NCI-H82 (cell line): ENCODE data around the gene PIK3C2G.
A peak's percentile ranks its signal among the peaks of the same experiment; 100 is the strongest.

Experiments used
- DNase-seq: peaks from one replicate; lab custom pipeline; 2025; lab: John Stamatoyannopoulos, UW

The PIK3C2G gene

DNA sequence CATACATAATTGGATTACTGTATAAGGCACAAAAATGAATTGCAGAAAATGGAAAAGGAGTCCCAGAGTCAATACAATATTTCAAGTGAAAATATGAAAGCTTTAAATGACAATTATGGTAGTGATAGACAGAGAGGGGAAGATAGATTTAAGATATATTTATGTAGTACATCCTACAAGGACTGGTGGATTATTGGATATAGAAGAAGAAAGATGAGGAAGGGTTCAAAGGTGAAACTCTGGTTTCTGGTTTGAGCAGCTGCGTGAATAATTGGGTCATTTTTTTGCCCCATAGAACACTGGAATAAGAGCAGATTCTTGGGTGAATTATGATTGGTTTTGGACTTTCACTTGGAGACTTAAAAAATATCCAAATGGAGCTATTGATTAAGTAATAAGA is 19.4 kb downstream of the PIK3C2G start:
- no peak for DNase-seq

DNA sequence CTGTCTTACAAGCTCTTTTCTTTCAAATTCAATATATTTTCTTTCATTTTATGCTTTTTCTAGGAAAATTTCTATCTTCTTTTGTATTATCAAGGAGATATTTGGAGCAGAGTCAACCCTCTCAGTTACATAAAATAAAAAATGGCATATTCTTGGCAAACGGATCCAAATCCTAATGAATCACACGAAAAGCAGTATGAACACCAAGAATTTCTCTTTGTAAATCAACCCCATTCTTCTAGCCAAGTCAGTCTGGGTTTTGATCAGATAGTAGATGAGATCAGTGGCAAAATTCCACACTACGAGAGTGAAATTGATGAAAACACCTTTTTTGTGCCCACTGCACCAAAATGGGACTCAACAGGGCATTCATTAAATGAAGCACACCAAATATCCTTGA is 20.6 kb downstream of the PIK3C2G start:
- DNase-seq, result no peak

DNA sequence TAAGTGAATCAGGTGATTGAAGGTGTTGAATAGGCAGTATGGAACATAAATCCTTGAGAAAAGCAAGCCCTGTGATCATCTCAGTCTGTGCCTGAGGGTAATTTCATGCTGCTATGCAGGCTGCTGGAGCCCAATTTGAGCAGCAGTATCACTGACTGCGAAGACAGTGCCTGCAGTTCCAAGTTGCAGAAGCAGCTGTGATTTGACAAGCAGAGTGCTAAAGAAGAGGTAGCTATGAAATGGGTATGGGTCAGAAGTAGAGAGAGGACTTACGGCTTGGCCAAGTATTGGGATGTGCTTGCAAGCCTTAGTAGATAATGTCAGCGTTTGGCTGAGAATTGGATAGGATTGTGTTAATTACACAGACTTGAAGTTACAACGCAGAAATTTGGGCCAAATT is 22.5 kb downstream of the PIK3C2G start:
- DNase-seq, result no peak

DNA sequence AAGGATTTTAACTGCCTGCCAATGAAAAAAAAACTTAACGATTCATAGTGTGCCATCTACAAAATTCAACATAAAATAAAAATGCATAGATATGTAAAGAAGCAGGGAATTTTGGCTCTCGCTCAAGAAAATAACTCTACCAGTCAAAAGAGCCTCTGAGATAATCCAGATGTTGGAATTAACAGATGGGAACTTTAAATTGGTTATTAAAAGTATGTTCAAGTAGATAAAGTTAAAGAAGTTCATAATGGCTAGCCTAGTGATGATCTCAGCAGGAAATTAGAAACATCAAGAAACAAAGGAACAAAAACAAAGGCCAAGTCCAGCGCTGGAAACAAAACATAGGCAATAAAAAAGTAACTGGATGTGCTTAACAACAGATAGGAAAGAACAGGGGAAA is 23.1 kb downstream of the PIK3C2G start:
- DNase-seq, result no peak

DNA sequence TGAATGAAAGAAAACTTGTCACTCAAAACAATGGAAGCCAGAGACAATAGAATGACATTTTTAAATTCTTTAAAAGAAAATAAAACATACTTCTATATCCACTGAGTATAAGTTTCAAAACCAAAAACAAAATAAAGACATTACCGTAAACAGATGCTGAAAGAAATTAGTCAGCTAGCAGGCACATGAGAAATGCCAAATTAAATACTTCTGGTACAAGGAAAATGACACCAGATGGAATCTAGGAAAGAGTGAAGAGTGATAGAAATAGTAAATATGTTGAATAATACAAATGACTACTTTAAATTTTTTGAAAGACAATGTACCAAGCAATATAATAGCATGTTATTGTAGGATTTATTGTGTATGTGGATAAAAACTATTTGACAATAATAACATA is 23.8 kb downstream of the PIK3C2G start:
- no peak for DNase-seq

DNA sequence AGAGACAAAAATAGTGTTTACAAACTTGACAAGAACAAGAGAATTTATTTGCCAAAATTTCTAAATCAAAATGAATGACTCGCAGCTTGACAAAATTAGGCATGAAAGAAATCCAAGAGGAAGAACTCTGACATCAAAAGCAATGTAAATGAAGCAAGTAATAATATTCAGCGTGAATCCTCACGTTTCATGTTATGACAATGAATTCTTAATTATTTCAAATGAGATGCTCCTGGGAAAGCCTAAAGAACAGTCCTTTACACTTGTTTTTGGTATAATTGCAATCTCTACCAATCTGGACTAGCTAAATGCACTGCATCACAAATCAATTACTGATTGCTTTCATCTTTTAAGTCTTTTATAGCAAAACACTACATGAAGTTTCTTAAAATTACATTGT is 29.1 kb downstream of the PIK3C2G start:
- no peak for DNase-seq

DNA sequence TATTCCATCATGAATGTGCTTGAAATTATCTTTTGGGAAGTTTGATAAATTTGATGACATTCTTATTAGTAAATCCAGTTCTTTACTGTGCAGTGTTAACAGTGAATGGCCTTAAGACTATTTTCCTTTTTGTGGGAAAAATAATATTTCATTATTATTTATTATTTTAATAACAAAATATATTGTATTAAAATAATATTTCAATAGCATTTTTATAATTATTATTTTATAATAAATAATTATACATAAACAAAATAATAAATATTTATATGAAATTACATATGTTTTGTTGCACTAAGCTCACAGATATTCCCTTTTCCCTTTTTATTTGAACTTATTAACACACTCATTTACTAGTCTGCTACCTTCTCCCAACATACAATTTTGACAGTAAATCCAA is 33.6 kb downstream of the PIK3C2G start:
- DNase-seq, result no peak

DNA sequence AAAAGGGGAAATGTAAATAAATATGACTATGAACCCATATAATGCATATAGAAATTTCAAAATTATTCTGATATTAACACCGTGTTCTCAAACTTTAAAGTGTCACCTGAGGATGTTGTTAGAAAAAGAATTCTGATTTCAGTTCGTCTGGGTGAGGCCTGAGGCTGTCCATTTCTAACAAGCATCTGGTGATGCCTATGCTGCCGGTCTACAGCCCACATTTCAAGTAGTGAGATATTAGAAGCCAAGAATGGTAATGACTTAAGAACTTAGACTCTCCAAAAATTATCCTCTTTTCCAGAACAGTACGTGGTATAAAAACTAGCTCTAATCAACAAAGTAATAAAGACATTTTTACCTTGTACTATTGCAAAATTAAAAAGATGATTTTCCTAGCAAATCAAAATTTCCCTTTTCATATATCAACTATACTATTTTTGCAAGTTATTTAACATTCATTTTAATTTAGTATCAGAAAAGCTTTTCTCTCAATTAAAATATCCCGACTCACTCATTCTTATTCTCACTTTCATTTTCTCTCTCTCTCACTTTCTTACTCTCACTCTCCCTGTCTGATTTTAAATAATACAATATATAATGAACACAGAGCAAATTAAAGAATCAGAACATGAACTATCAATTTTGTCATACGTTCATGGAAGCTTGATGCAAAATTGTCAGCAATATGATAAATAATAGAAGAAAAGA is 35.0 kb downstream of the PIK3C2G start:
- no peak for DNase-seq

DNA sequence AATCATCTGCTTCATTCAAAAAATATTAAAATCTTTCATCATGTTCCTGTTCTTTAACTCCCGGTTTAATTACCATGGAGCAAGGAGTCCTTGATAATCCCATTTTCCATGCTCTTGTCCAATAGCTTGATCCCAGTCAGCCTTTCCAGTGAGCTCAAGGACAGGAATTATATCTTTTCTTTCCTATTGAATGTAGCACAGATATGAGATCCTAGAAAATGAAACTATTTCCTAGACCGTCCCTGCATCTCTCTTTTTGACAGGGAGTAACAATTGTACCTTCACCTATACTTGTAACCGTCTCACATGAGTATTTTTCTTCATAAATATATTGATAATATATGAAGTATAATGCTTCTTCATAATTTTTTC is 35.6 kb downstream of the PIK3C2G start:
- peak; percentile 10 for DNase-seq

DNA sequence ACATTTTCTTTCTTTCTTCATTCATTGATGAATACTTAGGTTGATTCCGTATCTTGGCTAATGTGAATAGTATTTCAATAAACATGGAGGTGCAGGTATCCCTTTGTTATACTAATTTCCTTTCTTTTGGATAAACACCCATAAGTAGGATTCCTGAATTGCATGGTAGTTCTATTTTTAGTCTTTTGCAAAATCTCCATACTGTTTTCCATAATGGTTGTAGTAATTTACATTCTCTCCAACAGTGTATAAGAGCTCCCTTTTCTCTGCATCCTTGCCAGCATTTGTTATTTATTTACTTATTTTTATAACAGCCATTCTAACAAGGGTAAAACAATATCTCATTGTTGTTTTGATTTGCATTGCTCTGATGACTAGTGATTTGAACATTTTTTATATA is 36.6 kb downstream of the PIK3C2G start:
- no peak for DNase-seq

DNA sequence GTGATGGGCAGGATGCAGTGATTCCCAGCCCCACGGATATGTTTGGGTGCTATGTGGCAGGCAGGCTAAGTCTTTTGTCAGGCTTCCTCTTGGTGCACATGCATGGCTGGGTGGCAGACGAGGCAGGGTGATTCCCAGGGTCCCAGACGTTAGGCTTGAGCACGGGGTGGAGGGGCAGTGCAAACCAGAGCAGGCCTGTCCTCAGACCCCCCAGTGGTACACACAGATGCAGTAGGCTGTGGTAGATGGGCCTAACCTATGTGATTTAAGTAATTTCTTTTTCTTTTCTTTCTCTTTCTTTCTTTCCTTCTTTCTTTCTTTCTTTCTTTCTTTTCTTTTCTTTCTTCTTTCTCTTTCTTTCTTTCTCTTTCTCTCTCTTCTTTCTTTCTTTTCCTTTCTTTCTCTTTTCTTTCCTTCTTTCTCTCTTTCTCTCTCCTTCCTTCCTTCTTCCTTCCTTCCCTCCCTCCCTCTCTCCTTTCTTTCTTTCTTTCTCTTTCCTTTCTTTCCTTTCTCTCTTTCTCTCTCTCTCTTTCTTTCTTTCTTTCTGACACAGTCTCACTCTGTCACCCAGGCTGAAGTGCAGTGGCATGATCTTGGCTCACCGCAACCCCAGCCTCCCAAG is 41.6 kb downstream of the PIK3C2G start:
- DNase-seq, result no peak

DNA sequence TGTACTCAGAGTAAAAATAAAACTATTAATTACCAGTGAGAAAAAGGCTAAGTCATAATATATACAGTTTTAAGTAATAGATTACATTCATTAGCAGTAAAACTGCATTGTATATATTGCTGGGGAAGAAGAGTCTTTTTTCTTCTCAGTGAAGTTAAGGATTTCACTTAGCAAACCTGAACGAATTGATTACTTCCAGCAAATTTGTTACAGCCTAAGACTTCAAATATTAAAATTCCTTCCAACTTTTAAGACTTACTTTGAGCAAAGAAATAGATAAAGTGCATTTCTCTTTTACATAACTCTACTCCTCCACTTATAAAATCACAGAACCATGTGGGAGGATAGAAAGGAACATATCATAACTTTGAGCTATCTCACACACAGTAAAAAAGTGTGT is 43.3 kb downstream of the PIK3C2G start:
- no peak for DNase-seq

DNA sequence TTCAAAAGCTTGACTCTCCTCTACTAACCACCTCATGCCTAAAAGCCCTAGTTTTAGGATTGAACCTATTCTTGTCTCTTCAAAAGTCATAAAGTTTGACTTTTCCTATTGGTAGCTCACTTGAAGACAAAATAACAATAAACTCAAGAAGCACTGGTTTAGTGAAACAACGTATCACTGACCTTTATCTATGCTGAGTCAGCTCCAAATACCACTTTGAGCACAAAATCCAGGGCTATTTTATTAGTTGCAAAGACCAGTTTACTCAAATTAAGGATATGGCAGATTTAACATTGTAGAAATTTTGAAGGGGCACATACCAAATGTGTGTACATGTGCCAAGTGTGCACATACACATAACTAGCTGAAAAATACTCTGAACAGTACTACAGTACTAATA is 45.0 kb downstream of the PIK3C2G start:
- DNase-seq, result no peak

DNA sequence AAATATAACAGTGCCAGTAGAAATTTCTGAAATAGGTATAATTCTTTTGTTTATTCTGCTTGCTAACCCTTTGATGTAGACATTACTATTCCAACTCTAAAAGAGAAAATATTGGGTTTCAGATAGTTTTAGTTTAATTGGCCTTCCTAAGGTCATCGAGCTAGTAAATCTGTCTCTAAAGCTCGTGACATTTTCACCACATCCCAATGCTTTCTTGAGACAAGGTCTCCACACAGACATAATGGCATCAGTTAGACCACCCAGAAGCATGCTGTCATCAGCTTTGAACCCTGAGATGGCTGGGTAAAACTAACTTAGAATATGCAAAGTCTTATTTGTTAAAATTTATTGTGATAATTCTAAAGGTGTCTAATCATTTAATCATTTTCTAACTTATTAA is 52.0 kb downstream of the PIK3C2G start:
- DNase-seq, result no peak

DNA sequence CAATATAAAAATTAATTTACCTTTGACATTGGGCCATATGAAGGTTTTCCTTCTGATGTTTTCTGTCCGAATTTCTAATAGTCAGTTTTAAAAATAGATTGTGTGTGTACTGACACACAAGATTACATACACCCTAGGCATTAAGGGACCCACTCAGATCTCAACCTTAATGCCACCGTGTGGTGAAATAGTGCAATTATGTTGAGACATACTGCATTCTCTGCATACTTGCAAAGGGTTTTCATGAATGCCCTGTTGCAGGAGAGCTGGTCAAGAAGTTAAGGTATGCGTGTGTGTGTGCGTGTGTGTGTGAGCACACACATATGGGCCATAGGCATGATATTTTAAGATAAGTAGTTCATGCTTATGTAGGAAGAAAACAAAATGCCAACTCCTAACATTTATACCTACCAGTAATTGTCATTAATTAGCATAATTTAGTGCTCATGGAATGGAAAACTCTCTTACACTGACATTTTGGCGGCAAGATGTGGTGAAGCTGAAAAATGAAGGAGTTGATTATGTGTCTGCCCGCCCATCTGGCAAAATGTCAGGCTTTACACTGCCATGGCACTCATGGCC is 58.8 kb downstream of the PIK3C2G start:
- DNase-seq, result peak; percentile 83

DNA sequence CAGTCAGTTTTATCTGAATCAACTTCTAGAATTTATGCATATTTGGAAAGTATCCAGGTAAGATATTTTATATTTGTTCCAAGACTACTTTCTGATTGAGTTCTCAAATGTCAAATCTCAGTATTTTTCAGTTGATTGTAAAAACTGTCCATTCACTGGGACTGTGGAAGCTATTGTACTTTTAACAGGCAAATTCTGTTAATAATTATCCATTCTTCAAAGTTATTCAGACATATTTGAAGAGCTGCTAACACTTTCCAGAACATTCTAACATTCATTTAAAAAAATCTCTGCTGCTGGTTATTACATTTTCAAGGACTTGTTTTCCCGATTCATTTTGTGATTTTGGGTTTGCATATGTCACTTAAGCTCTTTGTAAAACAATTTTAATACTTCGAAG is 59.7 kb downstream of the PIK3C2G start:
- no peak for DNase-seq

DNA sequence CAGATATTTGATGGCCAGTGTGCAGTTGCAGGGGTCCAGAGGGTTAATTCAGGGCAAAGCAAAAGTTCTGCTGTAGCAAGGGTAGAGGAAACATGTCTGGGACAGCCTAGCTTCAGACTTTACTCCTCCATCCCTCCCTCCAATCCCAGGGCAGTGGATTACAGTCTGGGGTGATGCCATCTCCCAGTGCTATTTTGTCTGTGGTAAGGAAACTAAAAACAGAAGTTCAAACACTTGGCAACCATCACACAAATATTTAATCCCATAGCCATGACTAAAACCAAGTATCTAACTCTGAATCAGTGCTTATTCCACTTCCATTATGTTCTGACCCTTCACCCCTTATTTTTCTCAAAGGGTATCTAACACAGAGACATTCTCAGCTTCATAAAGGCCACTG is 61.8 kb downstream of the PIK3C2G start:
- no peak for DNase-seq

DNA sequence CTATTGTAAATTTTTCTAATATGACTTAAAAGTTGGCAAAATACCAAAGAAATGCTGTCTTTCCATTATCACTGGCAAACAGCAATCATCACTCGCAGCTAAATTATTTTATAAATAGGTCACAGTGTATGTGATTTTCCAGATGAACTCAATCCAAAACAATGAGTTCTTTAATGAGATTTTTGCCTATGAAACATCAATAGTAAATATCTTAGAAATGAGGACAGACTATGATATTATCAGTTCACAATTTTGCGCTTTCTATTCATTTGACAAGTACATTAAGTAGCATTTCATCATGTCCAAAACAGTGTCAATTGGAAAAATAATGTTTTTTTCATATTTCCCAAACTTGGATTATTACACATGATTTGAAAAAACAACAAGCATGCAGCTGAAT is 65.7 kb downstream of the PIK3C2G start:
- no peak for DNase-seq

DNA sequence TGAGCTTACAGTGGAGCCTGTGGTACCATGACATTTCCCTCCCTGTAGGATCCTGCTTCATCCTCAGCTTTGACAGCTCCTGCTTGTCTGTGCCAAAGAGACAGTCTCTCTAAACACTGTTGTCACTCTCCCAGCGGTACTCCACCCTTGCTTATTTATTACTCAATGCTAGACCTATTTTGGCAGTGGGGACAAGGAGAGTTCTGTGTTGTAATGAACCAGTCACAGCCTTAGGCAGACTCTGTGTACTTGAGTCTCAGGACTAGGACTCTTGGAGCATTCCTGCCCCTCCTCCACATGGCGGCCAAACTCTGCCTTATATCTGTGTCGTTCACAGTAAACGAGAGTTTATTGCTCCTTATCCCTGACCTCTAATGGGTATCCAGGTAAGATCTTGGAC is 70.9 kb downstream of the PIK3C2G start:
- DNase-seq, result no peak

DNA sequence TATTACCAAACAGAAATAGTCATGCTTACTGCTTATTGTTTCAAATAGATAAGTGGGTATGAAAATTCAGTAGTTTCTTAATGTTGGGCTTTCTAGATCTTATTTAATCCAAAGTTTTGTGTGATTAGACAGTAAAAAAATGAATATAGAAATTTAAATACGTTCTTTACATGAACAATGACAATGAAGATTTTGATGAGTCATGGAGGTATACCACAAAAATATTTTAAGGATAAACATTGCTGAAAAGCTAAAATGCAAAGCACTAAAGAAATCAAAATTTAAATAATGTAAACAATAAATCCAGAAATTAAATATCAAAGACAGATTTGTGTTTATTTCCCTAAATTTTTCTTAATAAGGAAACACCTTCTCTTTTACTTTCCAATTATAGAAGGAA is 78.3 kb downstream of the PIK3C2G start:
- no peak for DNase-seq

DNA sequence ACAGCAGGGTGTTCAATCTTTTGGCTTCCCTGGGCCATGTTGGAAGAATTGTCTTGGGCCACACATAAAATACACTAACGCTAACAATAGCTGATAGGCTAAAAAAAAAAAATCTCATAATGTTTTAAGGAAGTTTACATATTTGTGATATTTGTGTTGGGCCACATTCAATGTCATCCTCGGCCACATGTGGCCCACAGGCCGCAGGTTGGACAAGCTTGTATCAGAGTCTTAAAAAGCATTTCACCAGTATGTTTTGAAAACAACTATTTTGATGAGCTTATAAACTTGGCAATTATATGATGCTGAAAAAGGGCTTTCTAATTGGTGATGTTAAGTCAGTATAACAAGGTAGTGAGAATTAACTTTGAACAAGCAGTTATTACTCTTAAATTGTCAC is 78.9 kb downstream of the PIK3C2G start:
- no peak for DNase-seq

DNA sequence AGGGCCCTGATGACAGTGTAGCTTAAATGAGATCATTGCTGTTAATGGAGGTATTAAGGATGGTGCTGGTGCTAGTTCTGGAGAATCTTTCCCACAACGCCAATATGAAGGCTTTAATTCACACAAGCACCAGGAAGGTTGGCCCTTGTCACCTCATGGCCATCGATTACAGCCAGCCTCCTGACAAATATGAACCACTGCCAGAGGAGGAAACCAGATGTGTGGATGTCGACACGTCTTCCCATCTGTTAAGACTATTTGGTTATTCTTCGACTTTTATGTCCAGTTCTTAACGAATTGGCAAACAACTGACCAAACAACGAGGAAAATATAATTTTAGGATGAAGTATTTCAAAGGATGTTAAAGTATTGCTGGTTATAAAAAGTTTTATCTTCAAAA is 79.5 kb downstream of the PIK3C2G start:
- no peak for DNase-seq

DNA sequence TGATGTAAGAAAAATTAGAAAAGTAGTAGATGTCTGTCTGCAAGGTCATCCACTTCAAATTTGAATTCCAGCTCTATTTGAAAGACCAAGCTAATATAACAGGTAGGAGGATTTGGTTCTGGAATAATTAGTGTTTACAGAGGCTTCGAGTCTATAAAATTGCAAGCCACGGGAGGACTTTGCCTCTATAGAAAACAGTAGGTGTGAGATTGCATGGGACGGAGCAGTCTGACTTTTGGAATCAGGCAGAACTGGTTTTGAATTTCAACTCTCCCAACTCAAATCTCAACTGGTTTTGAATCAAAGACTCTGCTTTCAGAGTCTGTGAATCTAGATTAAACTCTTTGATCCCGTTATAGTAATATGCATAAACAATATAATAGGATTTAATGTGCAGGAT is 82.4 kb downstream of the PIK3C2G start:
- peak; percentile 22 for DNase-seq
